ENCODE measurements around the gene MPP4. TPM values are rescaled to one million over a fixed set of nuclear protein-coding genes. Genes with fewer than 3 reads are reported as not detected.
"Not testable (repeated sequence)": the region's sequence is repeated elsewhere in the genome, so short reads cannot be mapped to it uniquely, and the experiment has no call there.

Gene MPP4
- total RNA-seq, 1 experiment from 2014 or later: not detected

- no peak for TF ChIP-seq CTCF (conservative IDR thresholded peaks at IDR 0.05)
- no peak for TF ChIP-seq EZH2 (IDR thresholded peaks at IDR 0.05; ENCODE audit: low read depth)
- Histone ChIP-seq H2AFZ (no peak overlapping the region), H3K9me3 (ENCODE audit: insufficient read depth, low read depth) (no peaks in the 10 kb centered on the region), H3F3A (ENCODE audit: insufficient read depth, low read depth) (no peaks in the 10 kb centered on the region), H3K27ac (no peak overlapping the region), H3K79me2 (ENCODE audit: low read depth) (no peaks in the 10 kb centered on the region), H3K27me3 (ENCODE audit: insufficient read depth, low read depth) (no peaks in the 10 kb centered on the region), H3K36me3 (ENCODE audit: low read depth) (no peaks in the 10 kb centered on the region), H3K4me3 (no peak overlapping the region), H3K4me1 (replicated peaks; ENCODE audit: insufficient read depth) (no peaks in the 10 kb centered on the region), H3K9me2 (ENCODE audit: insufficient read depth) (no peaks in the 10 kb centered on the region), H3K4me2 (no peak overlapping the region), H4K20me1 (ENCODE audit: insufficient read depth) (no peaks in the 10 kb centered on the region)
- intact Hi-C loops (cut with micrococcal nuclease; ENCODE audit: unreplicated experiment): no loop called here
- ChIA-PET CTCF (no interaction called here), POLR2A (ENCODE audit: unreplicated experiment) (interaction anchor here (0.6 kb wide), 1 partner anchor 95 kb away, joined by 7 read pairs; no protein-coding TSS in a partner anchor)
- no TSS peak for BruUV-seq (replicated peaks)
- DNase-seq: no peak
Measured at GRCh38 chr2:201674298-201674697, 24.1 kb downstream of the MPP4 start.

GRCh38 chr2:201673546-201673945 lies 24.9 kb downstream of the MPP4 start:
- intact Hi-C loops (cut with micrococcal nuclease; ENCODE audit: unreplicated experiment): no loop called here
- Histone ChIP-seq H2AFZ (no peak overlapping the region), H3K4me2 (no peak overlapping the region), H3K4me1 (replicated peaks; ENCODE audit: insufficient read depth) (no peaks in the 10 kb centered on the region), H3F3A (ENCODE audit: insufficient read depth, low read depth) (no peaks in the 10 kb centered on the region), H3K27ac (no peak overlapping the region), H3K4me3 (no peak overlapping the region), H3K36me3 (ENCODE audit: low read depth) (no peaks in the 10 kb centered on the region), H3K9me3 (ENCODE audit: insufficient read depth, low read depth) (no peaks in the 10 kb centered on the region), H3K79me2 (ENCODE audit: low read depth) (no peaks in the 10 kb centered on the region), H3K9me2 (ENCODE audit: insufficient read depth) (no peaks in the 10 kb centered on the region), H3K27me3 (ENCODE audit: insufficient read depth, low read depth) (no peaks in the 10 kb centered on the region), H4K20me1 (ENCODE audit: insufficient read depth) (no peaks in the 10 kb centered on the region)
- ChIA-PET CTCF (no interaction called here), POLR2A (ENCODE audit: unreplicated experiment) (no interaction called here)
- TF ChIP-seq EZH2 (IDR thresholded peaks at IDR 0.05; ENCODE audit: low read depth): no peak
- no peak for TF ChIP-seq CTCF (conservative IDR thresholded peaks at IDR 0.05)
- no peak for DNase-seq
- no TSS peak for BruUV-seq (replicated peaks)

GRCh38 chr2:201671205-201671604 lies 27.2 kb downstream of the MPP4 start:
- POLR2A ChIA-PET (ENCODE audit: unreplicated experiment); H3K27me3 ChIP-seq (ENCODE audit: insufficient read depth, low read depth); H4K20me1 ChIP-seq (ENCODE audit: insufficient read depth); H3K79me2 ChIP-seq (ENCODE audit: low read depth); CTCF ChIA-PET; H2AFZ ChIP-seq; H3K9me2 ChIP-seq (ENCODE audit: insufficient read depth); BruUV-seq (replicated peaks); H3K9me3 ChIP-seq (ENCODE audit: insufficient read depth, low read depth); H3F3A ChIP-seq (ENCODE audit: insufficient read depth, low read depth); H3K4me1 ChIP-seq (replicated peaks; ENCODE audit: insufficient read depth); intact Hi-C loops (cut with micrococcal nuclease; ENCODE audit: unreplicated experiment); H3K4me3 ChIP-seq; H3K36me3 ChIP-seq (ENCODE audit: low read depth); DNase-seq; H3K27ac ChIP-seq; H3K4me2 ChIP-seq: not testable (repeated sequence)

DNA sequence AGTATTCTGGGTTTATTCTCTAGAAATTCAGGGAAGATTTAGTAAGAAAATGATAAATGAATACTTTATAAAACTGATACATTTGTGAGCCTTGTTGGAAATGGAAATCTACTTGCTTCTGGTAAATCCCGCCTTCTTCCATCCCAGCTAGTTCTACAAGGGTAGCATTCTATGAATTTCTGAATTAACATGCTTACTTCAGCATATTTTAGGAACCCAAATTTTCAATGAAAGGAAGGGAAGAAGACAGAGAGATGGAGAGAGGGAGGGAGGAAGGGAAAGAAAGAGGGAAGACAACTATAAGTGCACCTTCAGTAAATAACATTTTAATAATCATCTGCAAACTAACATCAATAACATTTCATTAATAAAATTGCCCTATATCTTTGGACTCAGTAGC lies 28.6 kb downstream of the MPP4 start:
- ChIA-PET POLR2A (ENCODE audit: unreplicated experiment) (no interaction called here), CTCF (no interaction called here)
- H3F3A ChIP-seq (ENCODE audit: insufficient read depth, low read depth): no peaks in the 10 kb centered on the region
- TF ChIP-seq EZH2 (IDR thresholded peaks at IDR 0.05; ENCODE audit: low read depth) (no peak), CTCF (conservative IDR thresholded peaks at IDR 0.05) (no peak)
- BruUV-seq (replicated peaks): no TSS peak
- H4K20me1 ChIP-seq (ENCODE audit: insufficient read depth): no peaks in the 10 kb centered on the region
- no peak overlapping the region for H2AFZ ChIP-seq
- H3K79me2 ChIP-seq (ENCODE audit: low read depth): no peaks in the 10 kb centered on the region
- H3K4me3 ChIP-seq: no peak overlapping the region
- DNase-seq: no peak
- no peaks in the 10 kb centered on the region for H3K27me3 ChIP-seq (ENCODE audit: insufficient read depth, low read depth)
- no peaks in the 10 kb centered on the region for H3K36me3 ChIP-seq (ENCODE audit: low read depth)
- no peaks in the 10 kb centered on the region for H3K4me1 ChIP-seq (replicated peaks; ENCODE audit: insufficient read depth)
- no peak overlapping the region for H3K4me2 ChIP-seq
- H3K9me3 ChIP-seq (ENCODE audit: insufficient read depth, low read depth): no peaks in the 10 kb centered on the region
- intact Hi-C loops (cut with micrococcal nuclease; ENCODE audit: unreplicated experiment): no loop called here
- no peaks in the 10 kb centered on the region for H3K9me2 ChIP-seq (ENCODE audit: insufficient read depth)
- no peak overlapping the region for H3K27ac ChIP-seq

Measured in PC-9 (cell line).